K562 (cell line): Measurements from ENCODE around the gene NSG2. TPM values are rescaled to one million over a fixed set of nuclear protein-coding genes. Genes with fewer than 3 reads are reported as not detected.
"Not testable (repeated sequence)": the region's sequence is repeated elsewhere in the genome, so short reads cannot be mapped to it uniquely, and the experiment has no call there.

Source experiments
- ATAC-seq: fragments of 200-7000 bp; cut with Tn5 transposase; 3 replicates; pipeline ENCODE4 v1.9.1; 2020; ENCODE audit warnings: moderate library complexity
- BruUV-seq: library from RNA; stranded (reverse); fragments of 400-500 nt; replicated peaks from 2 replicates; lab custom pipeline; 2021; lab: Mats Ljungman, UMichigan
- CTCF ChIA-PET: fragments of 300-600 bp; formaldehyde crosslinking; extraction: SDS; loops from one replicate; lab custom pipeline; 2021; ENCODE audit warnings: low intra/inter-chr PET ratio; lab: Yijun Ruan, JAX
- POLR2A ChIA-PET: fragments of 300-600, 350-650 bp; sonication (Branson Sonifier 250); formaldehyde crosslinking; extraction: SDS; loops from one replicate; lab custom pipeline; 2021; ENCODE audit warnings: antibody characterized with exemption, inconsistent platforms; lab: Yijun Ruan, JAX
- DNase-seq, 4 experiments: peaks; one replicate each; pipeline versions ENCODE4 v3.0.0 to v3.0.0-alpha.2; 2011 to 2018; ENCODE audit warnings: low spot score in 3 of 4, mixed read lengths in 3 of 4; ENCODE audit errors: extremely low read depth in 1 of 4
- FAIRE-seq: peaks from 2 replicates; lab custom pipeline; 2011; peaks lifted over from hg19 to GRCh38; lab: Jason Lieb, UNC
- H2AFZ ChIP-seq: 2 replicates; pipeline ENCODE4 v1.6.0; 2011; ENCODE audit warnings: low read depth, low read length, control low read depth, inconsistent platforms
- H3K27ac ChIP-seq: fragments of 200-600 bp; 3 replicates; pipeline ENCODE4 v1.8.0; 2011; ENCODE audit warnings: low read depth, mild to moderate bottlenecking, control low read depth, inconsistent platforms, low read length, moderate library complexity, mixed read lengths; ENCODE audit errors: extremely low read depth
- H3K27me3 ChIP-seq, 2 experiments: fragments of 300-600 bp in 1 of 2; 2 replicates in 1 of 2; 3 replicates in 1 of 2; pipeline versions ENCODE4 v1.6.0 to v1.8.0; 2011; ENCODE audit warnings: inconsistent platforms in 2 of 2, low read length in 2 of 2, mild to moderate bottlenecking in 1 of 2, mixed read lengths in 1 of 2, moderate library complexity in 1 of 2; ENCODE audit not compliant: control insufficient read depth in 2 of 2, insufficient read depth in 2 of 2
- H3K36me3 ChIP-seq: fragments of 300-600 bp; 3 replicates; pipeline ENCODE4 v1.8.0; 2011; ENCODE audit warnings: mild to moderate bottlenecking, low read length, inconsistent platforms; ENCODE audit not compliant: control insufficient read depth, insufficient read depth
- H3K4me1 ChIP-seq, 2 experiments: fragments of 200-600 bp in 1 of 2; replicated peaks in 1 of 2; 2 replicates in 1 of 2; 3 replicates in 1 of 2; pipeline versions ENCODE4 v1.5.1 to v1.8.0; 2011; ENCODE audit warnings: inconsistent platforms in 2 of 2, low read length in 2 of 2, mild to moderate bottlenecking in 1 of 2, mixed read lengths in 1 of 2, moderate library complexity in 1 of 2; ENCODE audit not compliant: control insufficient read depth in 2 of 2, insufficient read depth in 2 of 2
- H3K4me2 ChIP-seq: 2 replicates; pipeline ENCODE4 v1.6.1; 2011; ENCODE audit warnings: low read length, control low read depth, inconsistent platforms, mixed read lengths; ENCODE audit not compliant: insufficient read depth
- H3K4me3 ChIP-seq: fragments of 200-600 bp; sonication (generic), shearing (Covaris generic); 2 replicates; pipeline ENCODE4 v1.5.1; 2016; ENCODE audit warnings: control low read depth, inconsistent platforms
- H3K79me2 ChIP-seq: fragments of 200-600 bp; 3 replicates; pipeline ENCODE4 v1.8.0; 2011; ENCODE audit warnings: low read length, inconsistent platforms; ENCODE audit not compliant: control insufficient read depth, insufficient read depth
- H3K9ac ChIP-seq, 2 experiments: 2 replicates each; pipeline versions ENCODE4 v1.6.0 to v1.6.1; 2011; ENCODE audit warnings: low read depth in 2 of 2, low read length in 2 of 2, control low read depth in 1 of 2, inconsistent platforms in 1 of 2, mild to moderate bottlenecking in 1 of 2, mixed read lengths in 1 of 2; ENCODE audit not compliant: insufficient read depth in 1 of 2
- H3K9me1 ChIP-seq: one replicate; pipeline ENCODE4 v1.6.0; 2011; ENCODE audit warnings: inconsistent platforms, mild to moderate bottlenecking, low read length, moderate library complexity; ENCODE audit not compliant: control insufficient read depth, insufficient read depth
- H3K9me3 ChIP-seq: replicated peaks from 2 replicates; pipeline ENCODE4 v1.5.1; 2011; ENCODE audit warnings: low read depth, low read length, inconsistent platforms; ENCODE audit not compliant: control insufficient read depth, insufficient read depth
- H4K20me1 ChIP-seq: replicated peaks from 2 replicates; pipeline ENCODE4 v1.6.1; 2011; ENCODE audit warnings: low read length, inconsistent platforms, mixed read lengths; ENCODE audit not compliant: control insufficient read depth, insufficient read depth
- GTF2E2 ChIP-seq: fragments of 200-800 bp; sonication (Bioruptor generic); IDR thresholded peaks from 2 replicates; pipeline ENCODE4 v1.6.1; 2016; ENCODE audit warnings: missing genetic modification characterization, missing compliant biosample characterization
- HDGF ChIP-seq: fragments of 450-650 bp; IDR thresholded peaks from 2 replicates; pipeline ENCODE4 v1.6.1; 2016
- HSF4 ChIP-seq: fragments of 250-450 bp; sonication (Bioruptor Pico); IDR thresholded peaks from 2 replicates; pipeline ENCODE4 v2.1.2; 2022; ENCODE audit warnings: mild to moderate bottlenecking, moderate library complexity, borderline replicate concordance
- KLF16 ChIP-seq: IDR thresholded peaks from 2 replicates; pipeline ENCODE4 v1.6.1; 2016; ENCODE audit warnings: antibody characterized with exemption
- NCOA6 ChIP-seq: fragments of 450-650 bp; IDR thresholded peaks from 2 replicates; pipeline ENCODE4 v1.6.1; 2017; ENCODE audit warnings: mild to moderate bottlenecking
- OTX1 ChIP-seq: fragments of 450-650 bp; formaldehyde crosslinking; IDR thresholded peaks from 2 replicates; pipeline ENCODE4 v1.4.0; 2022; ENCODE audit warnings: mild to moderate bottlenecking
- POLR3A ChIP-seq: IDR thresholded peaks from 2 replicates; pipeline ENCODE4 v1.6.1; 2011; ENCODE audit warnings: borderline replicate concordance, mild to moderate bottlenecking, moderate library complexity; ENCODE audit not compliant: insufficient read length, insufficient read depth; ENCODE audit errors: extremely low read depth
- SMAD4 ChIP-seq: fragments of 250-450 bp; sonication (Bioruptor Pico); conservative IDR thresholded peaks from 2 replicates; pipeline ENCODE4 v1.8.0; 2021; ENCODE audit warnings: inconsistent platforms, mild to moderate bottlenecking, moderate library complexity
- SOX6 ChIP-seq: fragments of 450-650 bp; IDR thresholded peaks from 2 replicates; pipeline ENCODE4 v1.6.1; 2014; ENCODE audit warnings: mild to moderate bottlenecking
- ZKSCAN8 ChIP-seq: fragments of 200-800 bp; sonication (Bioruptor generic); IDR thresholded peaks from 2 replicates; pipeline ENCODE4 v1.6.1; 2016; ENCODE audit warnings: missing genetic modification characterization, missing compliant biosample characterization
- WGBS: fragments of 100-300 bp; shearing (Covaris generic); methylation state at CpG from one replicate; pipeline ENCODE4 v1.1.6; 2016; ENCODE audit warnings: low coverage, mixed read lengths; ENCODE audit not compliant: insufficient coverage; ENCODE audit errors: missing lambda C conversion rate; 5-methylcytosine and 5-hydroxymethylcytosine counted together
- in situ Hi-C: fragments of 300-500 bp; cut with MboI; formaldehyde crosslinking; loops from 4 replicates; pipeline ENCODE4 v1.15.0; 2018; ENCODE audit warnings: inconsistent platforms, mixed read lengths
- intact Hi-C: fragments of 100-400 bp; cut with micrococcal nuclease; formaldehyde crosslinking; loops from 2 replicates; pipeline ENCODE4 v1.14.2; 2022
- polyA plus RNA-seq, 8 experiments: library from polyadenylated mRNA; depleted of rRNA in 4 of 8; stranded (reverse) in 5 of 8; unstranded in 3 of 8; fragments of >200 nt; fragmentation: Nextera tagmentation in 2 of 8; fragmentation: Illumina TruSeq in 1 of 8; extraction: Ambion mirVana in 2 of 8; extraction: Trizol in 1 of 8; gene quantifications; 2 replicates each; pipeline versions ENCODE4 v1.2.1 to v1.2.3, GENCODE V29; 2011 to 2014; ENCODE audit warnings: inconsistent platforms in 1 of 8, missing spikeins in 1 of 8
- total RNA-seq, 7 experiments: library from RNA; depleted of rRNA in 6 of 7; stranded (reverse); fragments of >200 nt in 6 of 7; fragmentation: Illumina TruSeq in 2 of 7; extraction: Trizol in 2 of 7; gene quantifications; 2 replicates each; pipeline versions ENCODE4 v1.2.1 to v1.2.3, GENCODE V29; 2011 to 2021; ENCODE audit warnings: low replicate concordance in 1 of 7

NSG2 gene
- total and polyA plus RNA-seq, 9 of the 15 experiments (the other 6 are each of a cell fraction or from before 2014, with no cell fraction given): not detected

DNA sequence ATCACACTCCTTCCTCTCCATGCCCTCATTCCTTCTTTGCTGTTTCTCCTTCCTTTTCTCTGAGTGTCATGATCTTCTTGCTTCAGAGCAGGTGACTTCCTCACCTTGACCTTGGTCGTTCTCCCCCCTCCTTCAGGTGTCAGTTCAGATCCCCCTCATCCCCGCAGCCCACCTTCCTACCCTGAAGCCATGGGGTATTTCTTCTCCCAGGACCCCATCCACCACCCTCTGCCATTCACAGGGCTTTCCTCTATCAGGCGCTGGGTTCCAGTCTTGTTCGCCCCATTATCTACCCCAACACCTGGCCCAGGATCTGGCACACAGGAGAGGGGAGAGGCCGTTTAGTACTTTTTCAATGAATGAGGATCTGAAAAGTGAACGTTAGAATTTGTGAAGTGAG lies 101.0 kb downstream of the NSG2 start:
- H3K4me1 ChIP-seq: no peaks in the 10 kb centered on the region
- in situ Hi-C loops: no loop called here
- ChIA-PET POLR2A (no interaction called here), CTCF (no interaction called here)
- no peak overlapping the region for H3K9ac ChIP-seq
- no TSS peak for BruUV-seq
- no peak overlapping the region for H3K4me3 ChIP-seq
- no peaks in the 10 kb centered on the region for H3K9me3 ChIP-seq
- no peaks in the 10 kb centered on the region for H4K20me1 ChIP-seq
- no peak overlapping the region for H3K4me2 ChIP-seq
- ATAC-seq (no peak), FAIRE-seq (no peak)
- H3K27ac ChIP-seq: no peak overlapping the region
- no peaks in the 10 kb centered on the region for H3K36me3 ChIP-seq
- TF ChIP-seq KLF16 (no peak), ZKSCAN8 (CRISPR knock-in tag) (no peak), SMAD4 (CRISPR knock-in tag) (no peak), HSF4 (no peak), NCOA6 (no peak), POLR3A (no peak), HDGF (no peak), OTX1 (CRISPR knock-in tag) (no peak), GTF2E2 (tag) (no peak), SOX6 (no peak)
- TF ChIP-seq, all 486 proteins: peak for 0
- H3K27me3 ChIP-seq: peaks cover 4 to 12% of the 10 kb centered on the region in 2 experiments; a peak in 3 of 5 replicates
- peaks cover 3% of the 10 kb centered on the region for H3K9me1 ChIP-seq
- H3K79me2 ChIP-seq: no peaks in the 10 kb centered on the region
- 0% methylated on average over 6 of the region's 6 CpGs for WGBS
- H2AFZ ChIP-seq: no peak overlapping the region
- no peak for DNase-seq
- intact Hi-C loops: no loop called here

DNA sequence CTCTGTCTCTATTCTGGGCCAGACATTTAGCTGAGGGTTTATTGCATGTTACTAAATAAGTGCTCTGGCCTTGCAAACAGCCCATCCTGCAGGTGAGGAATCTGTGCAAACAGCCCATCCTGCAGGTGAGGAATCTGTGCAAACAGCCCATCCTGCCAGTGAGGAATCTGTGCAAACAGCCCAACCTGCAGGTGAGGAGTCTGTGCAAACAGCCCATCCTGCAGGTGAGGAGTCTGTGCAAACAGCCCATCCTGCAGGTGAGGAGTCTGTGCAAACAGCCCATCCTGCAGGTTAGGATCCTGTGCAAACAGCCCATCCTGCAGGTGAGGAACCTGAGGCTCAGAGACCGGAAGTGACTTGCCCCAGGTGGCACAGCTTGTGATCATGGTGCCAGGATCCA lies 101.5 kb downstream of the NSG2 start:
- CTCF ChIA-PET, H4K20me1 ChIP-seq, H3K79me2 ChIP-seq, H3K9ac ChIP-seq, H3K27me3 ChIP-seq, H3K36me3 ChIP-seq, in situ Hi-C loops, FAIRE-seq, H3K9me1 ChIP-seq, intact Hi-C loops, BruUV-seq, H3K4me1 ChIP-seq, H3K4me2 ChIP-seq, H3K4me3 ChIP-seq, POLR2A ChIA-PET, H3K9me3 ChIP-seq, ATAC-seq, H2AFZ ChIP-seq, H3K27ac ChIP-seq, DNase-seq: not testable (repeated sequence)
- WGBS: 0% methylated on average over 1 of the region's 1 CpG
